Endodermal cell (in vitro differentiated cells): ENCODE measurements around the gene EVL. TPM values are rescaled to one million over a fixed set of nuclear protein-coding genes. Genes with fewer than 3 reads are reported as not detected.

Source experiments
- DNase-seq: peaks from one replicate; pipeline ENCODE4 v3.0.0-alpha.2; 2017
- H3K27ac ChIP-seq: 2 replicates; pipeline ENCODE4 v1.5.1; 2013; ENCODE audit warnings: mild to moderate bottlenecking, low read depth, low read length, moderate library complexity
- H3K27me3 ChIP-seq: 2 replicates; pipeline ENCODE4 v1.6.1; 2013; ENCODE audit warnings: mild to moderate bottlenecking, low read length, moderate library complexity; ENCODE audit not compliant: insufficient read depth, control insufficient read depth, poor library complexity, severe bottlenecking
- H3K36me3 ChIP-seq: 2 replicates; pipeline ENCODE4 v1.7.0; 2013; ENCODE audit warnings: mild to moderate bottlenecking, low read length, moderate library complexity; ENCODE audit not compliant: control insufficient read depth, insufficient read depth
- H3K4me1 ChIP-seq: one replicate; pipeline ENCODE4 v1.7.0; 2013; ENCODE audit warnings: low read length; ENCODE audit not compliant: control insufficient read depth, insufficient read depth
- H3K4me3 ChIP-seq: 2 replicates; pipeline ENCODE4 v1.5.1; 2013; ENCODE audit warnings: mild to moderate bottlenecking, low read length, moderate library complexity
- H3K9ac ChIP-seq: 2 replicates; pipeline ENCODE4 v1.6.1; 2013; ENCODE audit warnings: mild to moderate bottlenecking, low read length, moderate library complexity; ENCODE audit not compliant: poor library complexity, severe bottlenecking; ENCODE audit errors: extremely low read depth
- H3K9me3 ChIP-seq: 2 replicates; pipeline ENCODE4 v1.6.1; 2013; ENCODE audit warnings: mild to moderate bottlenecking, low read length, moderate library complexity; ENCODE audit not compliant: control insufficient read depth
- H3K27ac Mint-ChIP-seq: 2 replicates; pipeline ENCODE4 v1.8.0; 2020; ENCODE audit warnings: mixed read lengths
- H3K27me3 Mint-ChIP-seq: 2 replicates; pipeline ENCODE4 v1.8.0; 2021; ENCODE audit warnings: mild to moderate bottlenecking, mixed read lengths; ENCODE audit not compliant: insufficient read depth
- H3K36me3 Mint-ChIP-seq: 2 replicates; pipeline ENCODE4 v1.8.0; 2020; ENCODE audit warnings: low read depth, mixed read lengths
- H3K4me1 Mint-ChIP-seq: 2 replicates; pipeline ENCODE4 v1.8.0; 2020; ENCODE audit warnings: mixed read lengths
- H3K4me3 Mint-ChIP-seq: 2 replicates; pipeline ENCODE4 v1.8.0; 2020; ENCODE audit warnings: mild to moderate bottlenecking, moderate library complexity, mixed read lengths
- H3K9me3 Mint-ChIP-seq: 2 replicates; pipeline ENCODE4 v1.8.0; 2020; ENCODE audit warnings: mild to moderate bottlenecking, mixed read lengths
- WGBS, 2 experiments: methylation state at CpG; one replicate each; pipeline versions ENCODE4 v1.1.5 to v1.1.7; 2013; ENCODE audit warnings: missing lambda C conversion rate in 2 of 2, mixed read lengths in 1 of 2; ENCODE audit not compliant: insufficient coverage in 1 of 2, insufficient read length in 1 of 2; 5-methylcytosine and 5-hydroxymethylcytosine counted together
- total RNA-seq, 2 donors: library from RNA; stranded (reverse); fragmentation: NEBNext Ultra II Directional in 1 of 2; extraction: Animal tissue kit (Norgen Biotek cat#: 25700) in 1 of 2; gene quantifications; 2 replicates in 1 of 2; 3 replicates in 1 of 2; pipeline ENCODE4 v1.2.1, GENCODE V29; 2021
- TF ChIP-seq, protein P1 (sequence below): fragments of 200-600 bp; sonication (generic); conservative IDR thresholded peaks from 2 replicates; pipeline ENCODE4 v1.5.0; 2021; ENCODE audit warnings: antibody characterized with exemption, mild to moderate bottlenecking

EVL gene
- total RNA-seq, 2 donors from 2014 or later = 61.1 to 71.3 TPM

DNA sequence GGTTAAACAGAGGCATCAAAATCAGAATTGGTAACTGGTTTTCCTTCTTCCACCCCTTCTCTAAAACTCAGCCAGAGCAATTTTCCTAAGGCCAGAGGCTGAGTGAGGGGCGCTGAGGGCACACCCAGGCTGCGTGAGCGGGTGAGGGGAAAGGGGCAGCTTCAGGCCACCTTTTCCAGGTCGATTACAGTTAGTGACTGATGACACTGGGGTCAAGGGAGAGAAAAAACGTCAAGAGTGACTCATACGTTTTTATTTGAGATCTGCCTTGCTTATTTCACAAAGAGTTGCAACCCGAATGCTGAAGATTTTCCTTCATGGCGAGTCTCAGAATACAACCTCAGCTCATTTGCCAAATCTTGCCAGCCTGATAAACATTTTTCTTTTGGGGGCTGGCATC lies 46.7 kb upstream of the EVL start:
- Mint-ChIP-seq H3K27ac (no peak overlapping the region), H3K4me3 (no peak overlapping the region), H3K9me3 (peaks cover 1% of the 10 kb centered on the region), H3K36me3 (no peaks in the 10 kb centered on the region), H3K27me3 (no peaks in the 10 kb centered on the region), H3K4me1 (peaks cover 17% of the 10 kb centered on the region)
- DNase-seq = no peak
- no peaks in the 10 kb centered on the region for H3K27me3 ChIP-seq
- H3K4me1 ChIP-seq = peaks cover 6% of the 10 kb centered on the region
- no peak overlapping the region for H3K4me3 ChIP-seq
- H3K27ac ChIP-seq = no peak overlapping the region
- H3K9ac ChIP-seq = no peak overlapping the region
- H3K36me3 ChIP-seq = no peaks in the 10 kb centered on the region
- 78 to 80% methylated on average over 8 of the region's 8 CpGs for WGBS, 2 experiments
- H3K9me3 ChIP-seq = peaks cover 1% of the 10 kb centered on the region
- TF ChIP-seq, protein P1, sequence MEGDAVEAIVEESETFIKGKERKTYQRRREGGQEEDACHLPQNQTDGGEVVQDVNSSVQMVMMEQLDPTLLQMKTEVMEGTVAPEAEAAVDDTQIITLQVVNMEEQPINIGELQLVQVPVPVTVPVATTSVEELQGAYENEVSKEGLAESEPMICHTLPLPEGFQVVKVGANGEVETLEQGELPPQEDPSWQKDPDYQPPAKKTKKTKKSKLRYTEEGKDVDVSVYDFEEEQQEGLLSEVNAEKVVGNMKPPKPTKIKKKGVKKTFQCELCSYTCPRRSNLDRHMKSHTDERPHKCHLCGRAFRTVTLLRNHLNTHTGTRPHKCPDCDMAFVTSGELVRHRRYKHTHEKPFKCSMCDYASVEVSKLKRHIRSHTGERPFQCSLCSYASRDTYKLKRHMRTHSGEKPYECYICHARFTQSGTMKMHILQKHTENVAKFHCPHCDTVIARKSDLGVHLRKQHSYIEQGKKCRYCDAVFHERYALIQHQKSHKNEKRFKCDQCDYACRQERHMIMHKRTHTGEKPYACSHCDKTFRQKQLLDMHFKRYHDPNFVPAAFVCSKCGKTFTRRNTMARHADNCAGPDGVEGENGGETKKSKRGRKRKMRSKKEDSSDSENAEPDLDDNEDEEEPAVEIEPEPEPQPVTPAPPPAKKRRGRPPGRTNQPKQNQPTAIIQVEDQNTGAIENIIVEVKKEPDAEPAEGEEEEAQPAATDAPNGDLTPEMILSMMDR = no peak

DNA sequence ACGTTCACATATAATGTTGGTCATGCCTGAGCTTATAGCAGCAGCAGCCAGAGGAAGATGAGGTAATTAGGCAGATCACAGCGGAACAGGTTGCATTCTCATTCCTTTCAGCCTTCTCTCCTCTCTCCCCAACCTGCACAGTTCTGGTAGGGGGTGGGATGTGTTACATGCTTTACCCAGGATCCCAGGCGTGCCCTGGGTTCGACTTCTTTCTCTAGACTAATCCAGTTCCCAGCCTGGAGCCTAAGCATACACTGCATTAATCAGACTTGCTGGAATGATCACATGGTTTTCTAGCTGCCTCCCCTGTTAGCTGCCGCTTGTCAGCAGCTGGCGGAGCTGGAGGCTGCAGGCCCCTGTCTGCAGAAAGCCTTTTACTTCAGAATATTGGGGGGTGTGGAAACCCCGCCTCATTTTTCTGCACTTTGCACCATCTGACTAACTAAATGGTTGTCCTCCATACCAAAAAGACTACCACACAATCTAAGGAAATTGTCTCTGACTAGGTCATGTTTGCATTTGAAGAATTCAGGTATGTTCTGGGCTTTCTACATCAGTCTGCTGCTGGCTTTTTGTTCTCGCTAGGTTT lies 46.0 kb upstream of the EVL start:
- Mint-ChIP-seq H3K27ac (peak overlapping the region; percentile 75), H3K4me3 (no peak overlapping the region), H3K36me3 (no peaks in the 10 kb centered on the region), H3K4me1 (peaks cover 17% of the 10 kb centered on the region), H3K27me3 (no peaks in the 10 kb centered on the region), H3K9me3 (no peaks in the 10 kb centered on the region)
- DNase-seq = peak; percentile 56
- Histone ChIP-seq H3K27me3 (no peaks in the 10 kb centered on the region), H3K4me3 (no peak overlapping the region), H3K27ac (peak overlapping the region; percentile 3), H3K9me3 (no peaks in the 10 kb centered on the region), H3K36me3 (no peaks in the 10 kb centered on the region), H3K4me1 (peaks cover 6% of the 10 kb centered on the region), H3K9ac (no peak overlapping the region)
- 86 to 89% methylated on average over 3 to 8 of the region's 8 CpGs for WGBS, 2 experiments
- TF ChIP-seq, protein P1 = no peak

- peaks cover 26% of the 10 kb centered on the region for H3K4me1 Mint-ChIP-seq
- TF ChIP-seq, protein P1 = no peak
- no peaks in the 10 kb centered on the region for H3K36me3 Mint-ChIP-seq
- WGBS, 2 experiments = 94 to 95% methylated on average over 4 to 7 of the region's 7 CpGs
- Histone ChIP-seq H3K9me3 (no peaks in the 10 kb centered on the region), H3K36me3 (no peaks in the 10 kb centered on the region), H3K27ac (no peak overlapping the region), H3K27me3 (no peaks in the 10 kb centered on the region), H3K9ac (no peak overlapping the region), H3K4me1 (peaks cover 6% of the 10 kb centered on the region), H3K4me3 (no peak overlapping the region)
- H3K9me3 Mint-ChIP-seq = no peaks in the 10 kb centered on the region
- no peaks in the 10 kb centered on the region for H3K27me3 Mint-ChIP-seq
- DNase-seq = no peak
- H3K4me3 Mint-ChIP-seq = no peak overlapping the region
- H3K27ac Mint-ChIP-seq = no peak overlapping the region
Observed at GRCh38 chr14:100020629-100021028, 44.6 kb upstream of the EVL start.
